H1 (cell line): Measurements from ENCODE around the gene MMAB. TPM values are rescaled to one million over a fixed set of nuclear protein-coding genes. Genes with fewer than 3 reads are reported as not detected.

Experiments used
- BRCA1 ChIP-seq: IDR thresholded peaks from 2 replicates; pipeline ENCODE4 v1.6.1; 2012; ENCODE audit warnings: low read depth, low read length, improper control_type of control experiment
- CHD1 ChIP-seq: IDR thresholded peaks from 2 replicates; pipeline ENCODE4 v1.6.1; 2012; ENCODE audit warnings: low read depth, low read length, improper control_type of control experiment
- EP300 ChIP-seq, 2 experiments: IDR thresholded peaks; 1 replicate in 1 of 2; 2 replicates in 1 of 2; pipeline ENCODE4 v1.6.1; 2011 to 2012; ENCODE audit warnings: low read depth in 2 of 2, low read length in 2 of 2, mild to moderate bottlenecking in 2 of 2, borderline replicate concordance in 1 of 2, inconsistent platforms in 1 of 2, moderate library complexity in 1 of 2
- FOSL1 ChIP-seq: IDR thresholded peaks from 2 replicates; pipeline ENCODE4 v1.6.1; 2011; ENCODE audit warnings: mild to moderate bottlenecking, low read depth, low read length, moderate library complexity; ENCODE audit not compliant: insufficient read depth
- KDM4A ChIP-seq: IDR thresholded peaks from one replicate; pipeline ENCODE4 v1.7.1; 2012; ENCODE audit warnings: low read depth, mild to moderate bottlenecking, moderate library complexity, low read length, inconsistent platforms; ENCODE audit not compliant: severe bottlenecking
- POLR2A ChIP-seq, 2 experiments: IDR thresholded peaks; 1 replicate in 1 of 2; 2 replicates in 1 of 2; pipeline ENCODE4 v1.6.1; 2011; ENCODE audit warnings: low read depth in 2 of 2, low read length in 2 of 2, mild to moderate bottlenecking in 2 of 2; ENCODE audit errors: control extremely low read depth in 1 of 2
- RNF2 ChIP-seq: fragments of 200-900, 300-1000 bp; sonication (generic); IDR thresholded peaks from 2 replicates; pipeline ENCODE4 v1.7.1; 2016; ENCODE audit warnings: borderline replicate concordance, low read depth, mild to moderate bottlenecking, antibody characterized with exemption, low read length; ENCODE audit not compliant: poor library complexity, severe bottlenecking; ENCODE audit errors: missing control alignments
- SUZ12 ChIP-seq: fragments of 200-600 bp; sonication (generic); IDR thresholded peaks from 2 replicates; pipeline ENCODE4 v1.6.1; 2012; ENCODE audit warnings: mild to moderate bottlenecking, inconsistent platforms, low read length, moderate library complexity, mixed read lengths
- TAF7 ChIP-seq: optimal IDR thresholded peaks from 2 replicates; pipeline ENCODE3; 2011; ENCODE audit warnings: low read depth, mild to moderate bottlenecking, inconsistent platforms, low read length, moderate library complexity, borderline replicate concordance
- polyA plus RNA-seq, 7 experiments: library from polyadenylated mRNA; depleted of rRNA in 3 of 7; stranded (reverse) in 5 of 7; unstranded in 2 of 7; fragments of >200 nt in 5 of 7; fragments of 200-250 nt in 2 of 7; gene quantifications; 1 replicate in 5 of 7; 2 replicates in 1 of 7; 4 replicates in 1 of 7; pipeline versions ENCODE4 v1.2.1 to v1.2.3, GENCODE V29; 2011 to 2013; ENCODE audit warnings: missing spikeins in 2 of 7, mixed read lengths in 2 of 7
- total RNA-seq: library from RNA; stranded (reverse); fragmentation: NEBNext Ultra II Directional; extraction: Animal tissue kit (Norgen Biotek cat#: 25700); gene quantifications from 2 replicates; pipeline ENCODE4 v1.2.1, GENCODE V29; 2021
- TF ChIP-seq, protein P1 (sequence below), 3 experiments: IDR thresholded peaks; 1 replicate in 2 of 3; 2 replicates in 1 of 3; pipeline versions ENCODE4 v1.5.1 to v1.6.1; 2011; ENCODE audit warnings: low read length in 3 of 3, mild to moderate bottlenecking in 3 of 3, inconsistent platforms in 2 of 3, low read depth in 1 of 3, moderate library complexity in 1 of 3; ENCODE audit not compliant: insufficient read depth in 1 of 3; ENCODE audit errors: control extremely low read depth in 1 of 3

MMAB gene
- total and polyA plus RNA-seq, 2 of the 8 experiments (the other 6 are each of a cell fraction or from before 2014, with no cell fraction given): 12.9 to 18.5 TPM

DNA sequence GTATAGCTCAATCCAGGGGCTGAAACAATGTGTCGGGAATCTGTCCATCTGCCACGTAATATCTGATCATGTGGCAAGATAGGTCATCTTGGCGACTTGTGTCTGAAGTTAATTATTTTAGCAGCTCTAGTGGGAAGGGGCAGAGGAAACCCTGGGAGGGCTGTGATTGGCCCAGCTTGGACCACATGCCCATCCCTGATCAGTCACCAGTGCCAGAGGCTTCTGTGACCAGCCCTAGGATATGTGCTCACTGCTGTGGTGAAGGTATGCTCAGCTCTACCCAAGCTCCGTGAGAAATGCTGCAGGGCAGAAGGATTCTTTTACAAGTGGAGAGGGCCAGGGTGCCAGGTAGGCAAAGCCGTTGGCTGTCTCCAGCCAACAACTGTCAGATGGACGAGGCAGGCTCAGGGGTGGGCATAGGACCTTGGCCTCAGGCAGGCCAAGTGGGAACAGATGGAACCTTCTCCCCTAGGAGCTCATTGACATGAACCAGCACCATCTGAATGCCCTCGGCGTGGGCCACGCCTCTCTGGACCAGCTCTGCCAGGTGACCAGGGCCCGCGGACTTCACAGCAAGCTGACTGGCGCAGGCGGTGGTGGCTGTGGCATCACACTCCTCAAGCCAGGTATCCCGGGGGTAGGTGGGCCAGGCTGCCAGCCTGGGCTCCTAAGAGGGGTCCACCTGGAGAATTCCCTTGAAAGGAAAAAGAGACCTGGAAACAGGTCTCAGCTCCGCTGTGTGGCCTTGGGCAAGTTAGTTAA lies 21.4 kb upstream of the MMAB start (continued):
- TF ChIP-seq FOSL1: no peak
- TF ChIP-seq KDM4A: no peak
- TF ChIP-seq EP300 (IDR thresholded peaks at IDR 0.05; ENCODE audit: borderline replicate concordance in 1 of 2, low read depth in 2 of 2, low read length in 2 of 2): no peak
- no peak for TF ChIP-seq POLR2A (IDR thresholded peaks at IDR 0.05; ENCODE audit: control extremely low read depth in 1 of 2, low read depth in 2 of 2, low read length in 2 of 2)
- TF ChIP-seq BRCA1: no peak
- TF ChIP-seq RNF2: no peak
- no peak for TF ChIP-seq TAF7
- no peak for TF ChIP-seq CHD1
- TF ChIP-seq SUZ12: no peak
- TF ChIP-seq, protein P1, sequence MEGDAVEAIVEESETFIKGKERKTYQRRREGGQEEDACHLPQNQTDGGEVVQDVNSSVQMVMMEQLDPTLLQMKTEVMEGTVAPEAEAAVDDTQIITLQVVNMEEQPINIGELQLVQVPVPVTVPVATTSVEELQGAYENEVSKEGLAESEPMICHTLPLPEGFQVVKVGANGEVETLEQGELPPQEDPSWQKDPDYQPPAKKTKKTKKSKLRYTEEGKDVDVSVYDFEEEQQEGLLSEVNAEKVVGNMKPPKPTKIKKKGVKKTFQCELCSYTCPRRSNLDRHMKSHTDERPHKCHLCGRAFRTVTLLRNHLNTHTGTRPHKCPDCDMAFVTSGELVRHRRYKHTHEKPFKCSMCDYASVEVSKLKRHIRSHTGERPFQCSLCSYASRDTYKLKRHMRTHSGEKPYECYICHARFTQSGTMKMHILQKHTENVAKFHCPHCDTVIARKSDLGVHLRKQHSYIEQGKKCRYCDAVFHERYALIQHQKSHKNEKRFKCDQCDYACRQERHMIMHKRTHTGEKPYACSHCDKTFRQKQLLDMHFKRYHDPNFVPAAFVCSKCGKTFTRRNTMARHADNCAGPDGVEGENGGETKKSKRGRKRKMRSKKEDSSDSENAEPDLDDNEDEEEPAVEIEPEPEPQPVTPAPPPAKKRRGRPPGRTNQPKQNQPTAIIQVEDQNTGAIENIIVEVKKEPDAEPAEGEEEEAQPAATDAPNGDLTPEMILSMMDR (IDR thresholded peaks at IDR 0.05; ENCODE audit: control extremely low read depth in 1 of 3, insufficient read depth in 1 of 3, low read depth in 1 of 3, low read length in 3 of 3): no peak
